Mucosa of descending colon (tissue), 3 donors: ENCODE results near the gene MRPL10. TPM values are rescaled to one million over a fixed set of nuclear protein-coding genes. Genes with fewer than 3 reads are reported as not detected.

Source experiments
- ATAC-seq: fragments of 200-7000 bp; cut with Tn5 transposase; one replicate; pipeline ENCODE4 v1.9.1; 2020; ENCODE audit warnings: mild to moderate bottlenecking, moderate library complexity
- DNase-seq, 3 donors: peaks; one replicate each; pipeline ENCODE4 v3.0.0-alpha.2; 2020
- H3K36me3 ChIP-seq: fragments of 200-600 bp; one replicate; pipeline ENCODE4 v1.8.0; 2021; ENCODE audit warnings: low read depth, mild to moderate bottlenecking
- H3K4me1 ChIP-seq: fragments of 200-600 bp; one replicate; pipeline ENCODE4 v1.8.0; 2021; ENCODE audit warnings: low read depth, mild to moderate bottlenecking
- H3K4me3 ChIP-seq: fragments of 200-600 bp; one replicate; pipeline ENCODE4 v1.8.0; 2021; ENCODE audit warnings: mild to moderate bottlenecking
- H3K9me3 ChIP-seq: fragments of 200-600 bp; one replicate; pipeline ENCODE4 v1.8.0; 2021; ENCODE audit warnings: mild to moderate bottlenecking
- intact Hi-C, 2 donors: fragments of 100-400 bp; cut with DNase I in 1 of 2; cut with micrococcal nuclease in 1 of 2; formaldehyde crosslinking; loops; one replicate each; pipeline versions ENCODE4 v1.11.0 to v1.11.1; 2022; cut with DNase I, micrococcal nuclease
- total RNA-seq, 3 donors: library from RNA; stranded (reverse); fragmentation: NEBNext Ultra II Directional in 2 of 3; extraction: Animal tissue kit (Norgen Biotek cat#: 25700) in 2 of 3; gene quantifications; one replicate each; pipeline versions ENCODE4 v1.2.1 to v1.2.4, GENCODE V29; 2021 to 2023
- TF ChIP-seq, protein P1 (sequence below): fragments of 200-600 bp; IDR thresholded peaks from one replicate; pipeline ENCODE4 v1.8.0; 2022; ENCODE audit warnings: antibody characterized with exemption, mild to moderate bottlenecking
- donor health status: DM: no; HTN: no; CAD: no; lungs with moderate emphysema.
- donor health status: DM: no; HTN: no; CAD: no.
- donor health status: DM: no; HTN: yes; CAD: no.

The MRPL10 gene
- total RNA-seq, 3 donors from 2014 or later: 36.2 to 46.0 (median 41.8) TPM

DNA sequence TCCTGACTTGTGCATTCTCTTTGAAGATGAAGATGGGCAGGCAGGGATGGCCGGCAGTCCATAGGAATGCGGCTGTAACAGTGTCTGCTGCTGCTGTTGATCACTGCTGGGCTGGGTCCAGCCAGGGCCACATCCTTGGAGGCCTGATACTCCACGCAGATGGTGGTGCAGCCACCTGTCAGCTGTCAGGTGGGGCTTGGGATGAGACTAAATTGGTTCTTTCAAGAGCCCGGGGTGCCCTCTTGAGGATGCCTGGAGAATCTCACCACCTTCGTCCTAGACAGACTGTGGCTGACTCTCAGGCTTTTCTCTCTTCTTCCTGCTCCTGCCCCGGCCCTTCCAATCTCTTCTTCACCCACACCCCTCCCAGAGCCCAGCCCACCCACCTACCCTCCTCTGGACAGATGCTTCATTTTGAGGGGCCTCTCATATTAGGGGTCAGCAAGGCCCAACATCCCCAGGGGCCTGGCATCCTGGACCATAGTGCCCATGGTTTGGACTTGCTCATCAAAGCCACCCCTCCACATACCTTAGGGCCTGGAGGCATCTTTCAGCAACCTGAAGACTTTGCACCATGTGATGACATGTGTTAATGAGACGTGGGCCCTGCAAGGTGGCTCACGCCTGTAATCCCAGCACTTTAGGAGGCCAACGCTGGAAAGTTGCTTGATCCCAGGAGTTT, 28.9 kb downstream of the MRPL10 start:
- Histone ChIP-seq H3K36me3 (no peaks in the 10 kb centered on the region), H3K4me3 (no peak overlapping the region), H3K4me1 (no peaks in the 10 kb centered on the region), H3K9me3 (no peaks in the 10 kb centered on the region)
- TF ChIP-seq, protein P1, sequence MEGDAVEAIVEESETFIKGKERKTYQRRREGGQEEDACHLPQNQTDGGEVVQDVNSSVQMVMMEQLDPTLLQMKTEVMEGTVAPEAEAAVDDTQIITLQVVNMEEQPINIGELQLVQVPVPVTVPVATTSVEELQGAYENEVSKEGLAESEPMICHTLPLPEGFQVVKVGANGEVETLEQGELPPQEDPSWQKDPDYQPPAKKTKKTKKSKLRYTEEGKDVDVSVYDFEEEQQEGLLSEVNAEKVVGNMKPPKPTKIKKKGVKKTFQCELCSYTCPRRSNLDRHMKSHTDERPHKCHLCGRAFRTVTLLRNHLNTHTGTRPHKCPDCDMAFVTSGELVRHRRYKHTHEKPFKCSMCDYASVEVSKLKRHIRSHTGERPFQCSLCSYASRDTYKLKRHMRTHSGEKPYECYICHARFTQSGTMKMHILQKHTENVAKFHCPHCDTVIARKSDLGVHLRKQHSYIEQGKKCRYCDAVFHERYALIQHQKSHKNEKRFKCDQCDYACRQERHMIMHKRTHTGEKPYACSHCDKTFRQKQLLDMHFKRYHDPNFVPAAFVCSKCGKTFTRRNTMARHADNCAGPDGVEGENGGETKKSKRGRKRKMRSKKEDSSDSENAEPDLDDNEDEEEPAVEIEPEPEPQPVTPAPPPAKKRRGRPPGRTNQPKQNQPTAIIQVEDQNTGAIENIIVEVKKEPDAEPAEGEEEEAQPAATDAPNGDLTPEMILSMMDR: peak; percentile 17
- intact Hi-C loops: no loop called here
- DNase-seq (peak in 2 of 3 donors; percentile 65 to 70), ATAC-seq (peak; percentile 89)

DNA sequence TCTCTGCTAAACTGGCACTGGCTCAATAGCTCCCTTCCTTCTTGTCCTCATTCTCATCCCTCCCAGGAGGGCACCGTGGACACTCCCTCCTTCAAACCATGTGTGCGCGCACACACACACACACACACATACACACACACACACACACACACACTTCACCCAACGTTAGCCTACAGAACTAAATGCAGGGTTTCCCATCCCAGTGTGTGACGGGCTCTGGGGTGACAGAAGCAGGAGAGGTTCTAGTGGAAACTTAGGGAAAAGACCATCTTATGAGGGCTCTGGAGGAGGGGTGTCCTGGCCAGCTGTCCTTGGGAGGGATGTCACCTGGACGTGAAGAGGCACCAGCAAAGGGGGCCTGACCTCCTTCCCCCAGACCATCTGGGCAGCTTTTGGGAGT, 29.4 kb downstream of the MRPL10 start:
- no peak for DNase-seq
- H3K4me3 ChIP-seq: no peak overlapping the region
- H3K36me3 ChIP-seq: no peaks in the 10 kb centered on the region
- intact Hi-C loops: no loop called here
- no peaks in the 10 kb centered on the region for H3K4me1 ChIP-seq
- TF ChIP-seq, protein P1: no peak
- H3K9me3 ChIP-seq: no peaks in the 10 kb centered on the region
- no peak for ATAC-seq

DNA sequence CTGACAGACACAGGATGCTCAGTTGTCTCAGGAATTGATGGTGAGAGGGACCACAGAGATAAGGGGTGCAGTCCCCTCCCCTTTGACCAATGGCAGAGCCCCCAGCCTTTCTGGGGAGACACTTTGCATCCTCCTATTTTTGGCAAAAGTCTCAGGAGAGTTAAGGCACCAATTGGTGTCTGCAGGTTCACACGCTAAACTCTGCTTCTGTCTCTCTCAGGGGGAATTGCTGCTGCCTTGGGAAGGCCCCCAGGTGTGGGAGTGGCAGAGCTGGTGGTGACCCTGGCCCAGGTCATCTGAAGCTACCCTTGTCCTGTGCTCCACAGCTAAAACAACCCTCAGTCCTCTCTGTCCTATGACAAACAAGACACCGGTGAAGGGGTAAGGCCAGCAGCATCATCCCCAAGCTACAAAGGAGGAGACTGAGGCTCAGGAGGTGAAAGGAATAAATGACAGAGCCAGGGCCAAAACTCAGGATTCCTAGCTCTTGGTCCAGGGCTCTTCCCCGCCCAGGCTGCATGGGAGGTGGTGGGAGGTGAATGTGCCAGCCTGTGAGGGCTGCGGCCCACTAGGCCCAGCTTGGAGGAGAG, 30.1 kb downstream of the MRPL10 start:
- Histone ChIP-seq H3K36me3 (no peaks in the 10 kb centered on the region), H3K9me3 (no peaks in the 10 kb centered on the region)
- no peak for DNase-seq

DNA sequence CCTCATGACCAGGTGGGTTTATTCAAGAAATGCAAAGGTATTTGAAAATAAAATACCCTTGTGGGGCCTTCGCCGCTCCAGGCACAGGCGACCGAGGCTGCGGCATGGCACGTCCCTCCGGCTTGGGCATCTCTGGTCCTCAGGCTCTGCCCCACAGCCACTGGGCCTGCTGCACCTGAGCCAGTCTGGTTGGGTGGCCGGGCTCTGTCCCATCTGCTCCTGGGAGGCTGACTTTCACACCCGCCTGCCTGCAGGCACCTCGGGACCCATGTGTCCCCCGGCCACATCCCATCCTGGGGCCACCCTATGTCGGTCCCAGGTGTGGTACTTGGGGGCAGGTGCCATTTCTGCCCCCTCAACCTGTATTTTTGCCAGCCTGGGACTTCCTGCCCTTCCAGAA, 30.7 kb downstream of the MRPL10 start:
- intact Hi-C loops: no loop called here
- TF ChIP-seq, protein P1: no peak
- ATAC-seq (no peak), DNase-seq (no peak)
- no peaks in the 10 kb centered on the region for H3K36me3 ChIP-seq
- no peak overlapping the region for H3K4me3 ChIP-seq
- H3K9me3 ChIP-seq: no peaks in the 10 kb centered on the region
- H3K4me1 ChIP-seq: no peaks in the 10 kb centered on the region

More for the DNA sequence above, 30.1 kb downstream of the MRPL10 start:
- ATAC-seq: no peak
- H3K4me3 ChIP-seq: no peak overlapping the region
- intact Hi-C loops: no loop called here
- TF ChIP-seq, protein P1: no peak
- no peaks in the 10 kb centered on the region for H3K4me1 ChIP-seq

DNA sequence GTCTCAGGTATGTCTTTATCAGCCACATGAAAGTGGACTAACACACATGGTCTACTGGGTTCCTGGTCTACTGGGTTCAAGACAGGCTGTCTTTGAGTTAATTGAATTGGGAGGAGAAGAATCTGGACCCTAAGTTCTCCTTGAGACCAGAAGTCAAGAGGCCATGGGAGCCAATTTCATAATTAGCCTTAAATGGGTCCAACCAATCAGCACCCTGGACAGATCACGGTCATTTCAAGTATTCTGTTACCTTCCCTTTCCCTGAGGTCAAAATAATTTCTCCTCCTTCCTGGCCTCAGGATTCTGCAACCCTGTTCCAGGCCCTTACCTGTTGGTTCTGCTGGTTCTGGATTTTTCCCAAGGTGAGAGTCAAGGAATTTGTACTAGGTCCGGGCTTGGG, 33.5 kb downstream of the MRPL10 start:
- H3K9me3 ChIP-seq: no peaks in the 10 kb centered on the region
- DNase-seq (no peak), ATAC-seq (no peak)
- intact Hi-C loops: no loop called here
- H3K36me3 ChIP-seq: no peaks in the 10 kb centered on the region
- no peak overlapping the region for H3K4me3 ChIP-seq
- no peaks in the 10 kb centered on the region for H3K4me1 ChIP-seq
- TF ChIP-seq, protein P1: no peak
